Fibroblast of mammary gland (primary cell): ENCODE results near the gene CMTM8.

Source experiments
- DNase-seq: peaks from one replicate; pipeline ENCODE4 v3.0.0-alpha.2; 2010; ENCODE audit warnings: low read depth
- H3K4me3 ChIP-seq: 2 replicates; pipeline ENCODE4 v1.5.1; 2011; ENCODE audit warnings: low read depth, mild to moderate bottlenecking, low read length, moderate library complexity; ENCODE audit not compliant: control insufficient read depth
- TF ChIP-seq, protein P1 (sequence below): conservative IDR thresholded peaks from 2 replicates; pipeline ENCODE4 v1.5.1; 2011; ENCODE audit warnings: low read depth, low read length, inconsistent platforms; ENCODE audit not compliant: control insufficient read depth, insufficient read depth

Gene CMTM8

DNA sequence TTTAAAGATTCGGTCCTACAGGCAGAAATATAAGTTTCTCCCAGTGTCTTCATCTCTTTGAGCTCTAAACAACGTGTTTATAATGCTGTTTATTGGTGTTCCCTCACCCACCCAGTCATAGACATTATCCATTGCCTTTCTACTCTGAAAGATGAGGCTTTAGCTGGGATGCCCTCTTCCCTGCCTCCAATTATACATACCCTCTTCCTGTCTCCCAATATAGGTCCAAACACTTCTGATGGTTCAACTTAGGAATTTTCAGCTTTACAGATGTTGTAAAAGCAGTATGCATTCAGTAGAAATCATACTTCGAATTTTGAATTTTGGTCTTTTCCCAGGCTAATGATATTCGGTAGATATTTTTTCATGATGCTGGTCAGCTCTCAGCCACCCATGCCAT, 2.6 kb downstream of the CMTM8 start:
- TF ChIP-seq, protein P1, sequence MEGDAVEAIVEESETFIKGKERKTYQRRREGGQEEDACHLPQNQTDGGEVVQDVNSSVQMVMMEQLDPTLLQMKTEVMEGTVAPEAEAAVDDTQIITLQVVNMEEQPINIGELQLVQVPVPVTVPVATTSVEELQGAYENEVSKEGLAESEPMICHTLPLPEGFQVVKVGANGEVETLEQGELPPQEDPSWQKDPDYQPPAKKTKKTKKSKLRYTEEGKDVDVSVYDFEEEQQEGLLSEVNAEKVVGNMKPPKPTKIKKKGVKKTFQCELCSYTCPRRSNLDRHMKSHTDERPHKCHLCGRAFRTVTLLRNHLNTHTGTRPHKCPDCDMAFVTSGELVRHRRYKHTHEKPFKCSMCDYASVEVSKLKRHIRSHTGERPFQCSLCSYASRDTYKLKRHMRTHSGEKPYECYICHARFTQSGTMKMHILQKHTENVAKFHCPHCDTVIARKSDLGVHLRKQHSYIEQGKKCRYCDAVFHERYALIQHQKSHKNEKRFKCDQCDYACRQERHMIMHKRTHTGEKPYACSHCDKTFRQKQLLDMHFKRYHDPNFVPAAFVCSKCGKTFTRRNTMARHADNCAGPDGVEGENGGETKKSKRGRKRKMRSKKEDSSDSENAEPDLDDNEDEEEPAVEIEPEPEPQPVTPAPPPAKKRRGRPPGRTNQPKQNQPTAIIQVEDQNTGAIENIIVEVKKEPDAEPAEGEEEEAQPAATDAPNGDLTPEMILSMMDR = no peak
- no peak overlapping the region for H3K4me3 ChIP-seq
- no peak for DNase-seq

DNA sequence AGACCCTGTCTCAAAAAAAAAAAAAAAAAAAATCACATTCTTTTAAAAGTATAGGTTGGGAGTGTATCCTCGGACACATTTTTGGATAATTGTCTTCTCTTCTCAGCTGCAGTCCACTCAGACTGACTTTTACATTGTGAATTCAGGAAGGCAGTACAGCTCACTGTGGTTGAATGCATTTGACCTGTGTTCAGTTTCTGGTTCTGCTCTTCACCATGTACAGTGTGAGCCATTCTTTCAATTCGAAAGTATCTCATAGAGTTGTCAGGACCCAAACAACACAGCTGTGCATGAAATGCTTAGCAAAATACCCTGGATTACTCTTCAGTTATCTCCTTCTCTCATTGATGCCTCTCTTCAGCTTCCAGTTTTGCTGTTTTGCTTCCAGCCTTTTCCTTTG, 5.0 kb downstream of the CMTM8 start:
- TF ChIP-seq, protein P1 = no peak
- H3K4me3 ChIP-seq = no peak overlapping the region
- DNase-seq = no peak

DNA sequence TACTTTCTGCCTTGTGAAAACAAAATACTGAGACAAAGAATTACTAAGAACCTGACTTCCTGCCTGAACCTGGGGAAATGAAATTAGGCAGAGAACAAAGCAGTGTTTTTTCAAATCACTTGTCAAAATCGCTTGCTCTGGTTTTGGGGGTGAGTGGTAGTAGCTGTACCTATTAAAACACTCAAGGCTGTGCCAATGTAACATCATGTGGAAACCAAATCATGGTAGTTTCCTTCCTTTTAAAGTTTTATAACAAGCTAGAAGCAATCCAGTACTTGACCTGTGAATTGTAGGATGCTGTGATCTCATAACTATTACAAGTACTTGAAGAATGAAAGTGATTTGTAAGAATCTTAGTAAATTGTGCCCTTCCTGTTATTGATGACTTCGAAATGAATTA, 6.7 kb downstream of the CMTM8 start:
- H3K4me3 ChIP-seq = no peak overlapping the region
- TF ChIP-seq, protein P1 = no peak
- no peak for DNase-seq

DNA sequence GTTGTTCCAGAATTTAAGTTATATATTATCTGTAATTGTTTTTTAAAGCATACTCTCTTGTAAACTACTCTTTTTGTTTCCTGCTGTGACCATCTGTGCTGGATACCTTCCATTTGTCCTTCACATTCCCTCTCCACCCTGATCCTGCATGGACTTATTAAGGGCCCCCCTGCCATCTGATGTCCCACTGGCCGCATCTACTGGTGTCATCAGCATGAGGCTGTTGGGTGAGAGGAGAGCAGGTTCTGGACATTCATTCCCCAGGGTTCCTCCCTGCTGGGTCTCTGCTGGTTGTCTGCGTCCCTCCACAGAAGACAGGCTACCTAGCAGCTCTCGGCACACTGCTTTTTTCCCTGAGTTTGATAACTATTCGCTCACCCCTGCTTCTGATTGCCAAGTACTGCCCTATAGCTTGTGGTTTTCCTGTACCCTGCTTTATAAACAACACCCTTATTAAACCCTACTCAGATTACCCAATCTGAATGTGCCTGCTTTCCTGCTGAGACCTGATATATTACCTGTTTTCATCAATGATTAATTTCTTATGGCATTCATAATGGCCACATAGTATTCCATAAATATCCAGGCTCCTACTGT, 7.7 kb downstream of the CMTM8 start:
- no peak for DNase-seq
- H3K4me3 ChIP-seq = no peak overlapping the region
- TF ChIP-seq, protein P1 = no peak

DNA sequence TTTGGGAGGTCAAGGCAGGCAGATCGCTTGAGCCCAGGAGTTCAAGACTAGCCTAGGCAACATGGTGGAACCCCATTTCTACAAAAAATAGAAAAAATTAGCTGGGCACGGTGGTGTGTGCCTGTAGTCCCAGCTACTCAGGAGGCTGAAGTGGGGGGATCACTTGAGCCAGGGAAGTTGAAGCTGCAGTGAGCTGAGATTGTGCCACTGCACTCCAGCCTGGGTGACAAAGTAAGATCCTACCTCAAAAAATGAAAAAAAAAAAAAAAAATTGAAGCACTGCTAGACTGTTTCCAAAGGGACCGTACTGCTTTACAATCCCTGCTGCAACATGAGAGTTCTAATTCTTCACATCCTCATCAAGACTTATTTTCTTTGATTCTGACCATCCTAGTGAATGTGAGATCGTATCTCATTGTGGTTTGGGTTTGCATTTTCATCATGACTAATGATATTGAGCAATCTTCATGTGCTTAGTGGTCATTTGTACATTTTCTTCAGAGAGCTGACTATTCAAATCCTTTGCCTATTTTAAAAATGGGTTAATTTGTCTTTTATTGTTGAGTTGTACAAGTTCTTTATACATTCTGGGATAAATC, 10.8 kb downstream of the CMTM8 start:
- DNase-seq = peak; percentile 96
- TF ChIP-seq, protein P1 = no peak
- H3K4me3 ChIP-seq = no peak overlapping the region

DNA sequence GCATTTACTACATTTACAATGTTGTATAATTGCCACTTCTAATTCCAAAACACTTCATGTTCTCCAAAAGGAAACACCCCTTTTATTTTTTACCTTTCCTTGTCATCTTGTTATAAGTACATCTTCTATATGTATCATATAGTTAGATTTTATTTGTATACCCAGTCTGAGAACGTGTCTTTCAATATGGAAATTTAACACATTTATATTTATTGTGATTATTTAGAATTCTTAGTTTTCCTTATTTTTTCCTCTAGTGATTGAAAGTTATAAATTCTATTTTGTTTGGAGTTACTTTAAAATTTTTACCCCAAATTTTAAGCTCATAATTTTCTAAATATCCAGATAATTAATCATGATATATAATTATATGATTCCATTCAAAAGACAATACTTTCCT, 15.8 kb downstream of the CMTM8 start:
- TF ChIP-seq, protein P1 = no peak
- no peak for DNase-seq
- H3K4me3 ChIP-seq = no peak overlapping the region

DNA sequence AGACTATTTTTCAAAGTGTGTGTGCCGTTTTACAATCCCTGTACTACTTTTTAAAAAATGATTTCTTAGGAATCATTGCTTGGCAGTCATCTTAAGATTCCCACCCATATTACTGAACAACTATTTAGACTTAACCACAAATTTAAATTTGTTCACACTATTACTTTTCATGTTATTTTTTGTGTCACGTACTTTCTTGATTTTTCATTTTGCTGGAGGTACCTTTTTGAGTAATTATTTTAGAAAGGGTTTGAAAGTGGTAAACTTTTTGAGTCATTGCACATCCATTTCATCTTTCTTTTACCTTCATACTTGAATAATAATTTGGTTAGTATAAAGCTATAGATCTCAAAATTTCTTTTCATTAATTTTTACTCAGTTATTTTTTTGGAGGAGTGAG, 16.9 kb downstream of the CMTM8 start:
- TF ChIP-seq, protein P1 = no peak
- H3K4me3 ChIP-seq = no peak overlapping the region
- no peak for DNase-seq
